ENCODE data around the gene EMP1.

Gene EMP1

GRCh38 chr12:13198241-13198640 is 1.7 kb downstream of the EMP1 start:
- no peak for DNase-seq

GRCh38 chr12:13198876-13199275 is 2.4 kb downstream of the EMP1 start:
- DNase-seq = peak; percentile 71

- no peak for DNase-seq
Measured at GRCh38 chr12:13199592-13199991, 3.1 kb downstream of the EMP1 start.

- no peak for DNase-seq
Measured at GRCh38 chr12:13200841-13201240, 4.3 kb downstream of the EMP1 start.

GRCh38 chr12:13203034-13203922 is 6.8 kb downstream of the EMP1 start:
- DNase-seq = peak; percentile 70

- no peak for DNase-seq
Measured at GRCh38 chr12:13204428-13204827, 7.9 kb downstream of the EMP1 start.

- DNase-seq = no peak
Measured at GRCh38 chr12:13205809-13206559, 9.5 kb downstream of the EMP1 start.

GRCh38 chr12:13206560-13206897 is 10.0 kb downstream of the EMP1 start:
- DNase-seq = no peak

- DNase-seq = no peak
Measured at GRCh38 chr12:13208533-13209435, 12.3 kb downstream of the EMP1 start.

- DNase-seq = no peak
Measured at GRCh38 chr12:13209436-13210235, 13.1 kb downstream of the EMP1 start.

GRCh38 chr12:13210236-13211190 is 14.0 kb downstream of the EMP1 start:
- no peak for DNase-seq

GRCh38 chr12:13211191-13211858 is 14.8 kb downstream of the EMP1 start:
- DNase-seq = no peak

GRCh38 chr12:13211859-13212664 is 15.5 kb downstream of the EMP1 start:
- DNase-seq = peak; percentile 72

- DNase-seq = no peak
Measured at GRCh38 chr12:13215056-13215455, 18.5 kb downstream of the EMP1 start.

- no peak for DNase-seq
Measured at GRCh38 chr12:13218641-13219040, 22.1 kb downstream of the EMP1 start.

- DNase-seq = no peak
Measured at GRCh38 chr12:13219320-13219719, 22.8 kb downstream of the EMP1 start.

- DNase-seq = no peak
Measured at GRCh38 chr12:13220838-13221237, 24.3 kb downstream of the EMP1 start.

- DNase-seq = no peak
Measured at GRCh38 chr12:13222076-13222475, 25.6 kb downstream of the EMP1 start.

- no peak for DNase-seq
Measured at GRCh38 chr12:13223179-13223804, 26.8 kb downstream of the EMP1 start.
